CD14-positive monocyte (primary cell): ENCODE results near the gene TUBB1. TPM values are rescaled to one million over a fixed set of nuclear protein-coding genes. Genes with fewer than 3 reads are reported as not detected.
A peak's percentile ranks its signal among the peaks of the same experiment; 100 is the strongest.

Experiments used
- DNase-seq, 3 donors: peaks; one replicate each; pipeline ENCODE4 v3.0.0-alpha.2; 2011 to 2022
- H2AFZ ChIP-seq: 2 replicates; pipeline ENCODE4 v1.6.0; 2012; ENCODE audit warnings: mild to moderate bottlenecking, low read depth, low read length, inconsistent platforms; ENCODE audit not compliant: insufficient read depth, poor library complexity, severe bottlenecking
- H3K27ac ChIP-seq, 2 donors: 1 replicate in 1 of 2; 2 replicates in 1 of 2; pipeline ENCODE4 v1.5.1; 2012 to 2013; ENCODE audit warnings: low read length in 2 of 2, control low read depth in 1 of 2, inconsistent platforms in 1 of 2, low read depth in 1 of 2, mild to moderate bottlenecking in 1 of 2
- H3K27me3 ChIP-seq, 2 donors: one replicate each; pipeline versions ENCODE4 v1.6.0 to v1.6.1; 2011 to 2013; ENCODE audit warnings: low read length in 2 of 2; ENCODE audit not compliant: control insufficient read depth in 2 of 2, insufficient read depth in 2 of 2
- H3K36me3 ChIP-seq, 2 donors: replicated peaks in 1 of 2; 1 replicate in 1 of 2; 2 replicates in 1 of 2; pipeline versions ENCODE4 v1.5.1 to v1.6.1; 2012 to 2013; ENCODE audit warnings: low read length in 2 of 2, control low read depth in 1 of 2, inconsistent platforms in 1 of 2, mild to moderate bottlenecking in 1 of 2; ENCODE audit not compliant: insufficient read depth in 2 of 2, control insufficient read depth in 1 of 2
- H3K4me1 ChIP-seq, 2 donors: 1 replicate in 1 of 2; 2 replicates in 1 of 2; pipeline versions ENCODE4 v1.5.1 to v1.6.1; 2012 to 2013; ENCODE audit warnings: low read length in 2 of 2, control low read depth in 1 of 2, inconsistent platforms in 1 of 2, mild to moderate bottlenecking in 1 of 2, moderate library complexity in 1 of 2; ENCODE audit not compliant: insufficient read depth in 2 of 2, control insufficient read depth in 1 of 2
- H3K4me2 ChIP-seq: replicated peaks from 2 replicates; pipeline ENCODE3; 2012; ENCODE audit warnings: low read length, moderate library complexity, mild to moderate bottlenecking; ENCODE audit not compliant: poor library complexity, severe bottlenecking; ENCODE audit errors: extremely low read depth
- H3K4me3 ChIP-seq, 3 experiments: fragments of 200-600 bp in 1 of 3; sonication (generic) in 1 of 3; replicated peaks in 1 of 3; 1 replicate in 2 of 3; 2 replicates in 1 of 3; pipeline ENCODE4 v1.5.1; 2011 to 2013; ENCODE audit warnings: low read length in 3 of 3, mild to moderate bottlenecking in 3 of 3, control low read depth in 2 of 3, low read depth in 2 of 3, inconsistent platforms in 1 of 3, moderate library complexity in 1 of 3
- H3K79me2 ChIP-seq: 2 replicates; pipeline ENCODE4 v1.6.0; 2012; ENCODE audit warnings: mild to moderate bottlenecking, control low read depth, inconsistent platforms, low read length, moderate library complexity; ENCODE audit not compliant: insufficient read depth
- H3K9ac ChIP-seq: 2 replicates; pipeline ENCODE4 v1.6.0; 2017; ENCODE audit warnings: low read length, mild to moderate bottlenecking; ENCODE audit not compliant: insufficient read depth, poor library complexity, severe bottlenecking
- H3K9me3 ChIP-seq, 2 donors: replicated peaks in 1 of 2; 1 replicate in 1 of 2; 2 replicates in 1 of 2; pipeline versions ENCODE4 v1.5.1 to v1.6.1; 2012 to 2013; ENCODE audit warnings: low read length in 2 of 2, control low read depth in 1 of 2; ENCODE audit not compliant: control insufficient read depth in 1 of 2, insufficient read depth in 1 of 2
- H4K20me1 ChIP-seq: 2 replicates; pipeline ENCODE4 v1.6.0; 2012; ENCODE audit warnings: mild to moderate bottlenecking, low read length, control low read depth, moderate library complexity; ENCODE audit not compliant: insufficient read depth
- H3K27ac Mint-ChIP-seq, 7 donors: one replicate each; pipeline ENCODE4 v1.8.0; 2020; ENCODE audit warnings: mild to moderate bottlenecking in 7 of 7, mixed read lengths in 7 of 7, moderate library complexity in 6 of 7, inconsistent platforms in 2 of 7
- H3K27me3 Mint-ChIP-seq, 3 donors: one replicate each; pipeline ENCODE4 v1.8.0; 2021 to 2022; ENCODE audit warnings: low read depth in 3 of 3, mild to moderate bottlenecking in 3 of 3, mixed read lengths in 3 of 3, moderate library complexity in 3 of 3, inconsistent platforms in 1 of 3
- H3K36me3 Mint-ChIP-seq, 2 donors: one replicate each; pipeline ENCODE4 v1.8.0; 2020; ENCODE audit warnings: mixed read lengths in 2 of 2, inconsistent platforms in 1 of 2, mild to moderate bottlenecking in 1 of 2
- H3K4me1 Mint-ChIP-seq: one replicate; pipeline ENCODE4 v1.8.0; 2020; ENCODE audit warnings: mild to moderate bottlenecking, mixed read lengths
- H3K4me3 Mint-ChIP-seq, 2 donors: one replicate each; pipeline ENCODE4 v1.8.0; 2020; ENCODE audit warnings: mild to moderate bottlenecking in 2 of 2, mixed read lengths in 2 of 2, moderate library complexity in 1 of 2
- H3K9me3 Mint-ChIP-seq, 7 donors: one replicate each; pipeline ENCODE4 v1.8.0; 2020 to 2022; ENCODE audit warnings: mixed read lengths in 7 of 7, mild to moderate bottlenecking in 6 of 7, moderate library complexity in 6 of 7, inconsistent platforms in 2 of 7
- WGBS: methylation state at CpG from one replicate; pipeline ENCODE4 v1.1.5; 2013; ENCODE audit warnings: missing lambda C conversion rate; ENCODE audit not compliant: insufficient coverage; 5-methylcytosine and 5-hydroxymethylcytosine counted together
- intact Hi-C, 2 donors: fragments of 100-400 bp; cut with micrococcal nuclease; formaldehyde crosslinking; loops; one replicate each; pipeline versions ENCODE4 v1.15.0 to v1.15.1; 2023
- polyA plus RNA-seq, 3 donors: library from polyadenylated mRNA; depleted of rRNA in 1 of 3; unstranded in 2 of 3; stranded (reverse) in 1 of 3; fragments of 300-500 nt in 2 of 3; fragments of >200 nt in 1 of 3; fragmentation: Illumina TruSeq in 2 of 3; gene quantifications; 1 replicate in 2 of 3; 2 replicates in 1 of 3; pipeline ENCODE4 v1.2.3, GENCODE V29; 2012 to 2021
- TF ChIP-seq, protein P1 (sequence below): fragments of 200-600 bp; IDR thresholded peaks from one replicate; pipeline ENCODE4 v1.8.0; 2022; ENCODE audit warnings: antibody characterized with exemption, mild to moderate bottlenecking

The TUBB1 gene
- polyA plus RNA-seq, 3 donors: 0.09 to 3.1 (median 2.4) TPM

GRCh38 chr20:58997141-58997770 lies 22.0 kb upstream of the TUBB1 start:
- TF ChIP-seq, protein P1, sequence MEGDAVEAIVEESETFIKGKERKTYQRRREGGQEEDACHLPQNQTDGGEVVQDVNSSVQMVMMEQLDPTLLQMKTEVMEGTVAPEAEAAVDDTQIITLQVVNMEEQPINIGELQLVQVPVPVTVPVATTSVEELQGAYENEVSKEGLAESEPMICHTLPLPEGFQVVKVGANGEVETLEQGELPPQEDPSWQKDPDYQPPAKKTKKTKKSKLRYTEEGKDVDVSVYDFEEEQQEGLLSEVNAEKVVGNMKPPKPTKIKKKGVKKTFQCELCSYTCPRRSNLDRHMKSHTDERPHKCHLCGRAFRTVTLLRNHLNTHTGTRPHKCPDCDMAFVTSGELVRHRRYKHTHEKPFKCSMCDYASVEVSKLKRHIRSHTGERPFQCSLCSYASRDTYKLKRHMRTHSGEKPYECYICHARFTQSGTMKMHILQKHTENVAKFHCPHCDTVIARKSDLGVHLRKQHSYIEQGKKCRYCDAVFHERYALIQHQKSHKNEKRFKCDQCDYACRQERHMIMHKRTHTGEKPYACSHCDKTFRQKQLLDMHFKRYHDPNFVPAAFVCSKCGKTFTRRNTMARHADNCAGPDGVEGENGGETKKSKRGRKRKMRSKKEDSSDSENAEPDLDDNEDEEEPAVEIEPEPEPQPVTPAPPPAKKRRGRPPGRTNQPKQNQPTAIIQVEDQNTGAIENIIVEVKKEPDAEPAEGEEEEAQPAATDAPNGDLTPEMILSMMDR: no peak
- Mint-ChIP-seq H3K4me3 (no peak overlapping the region), H3K36me3 (peaks cover 84 to 100% of the 10 kb centered on the region in 2 donors), H3K4me1 (peaks cover 13% of the 10 kb centered on the region), H3K27ac (peak overlapping the region in 4 of 7 donors; percentile 41 to 80 (median 71)), H3K9me3 (no peaks in the 10 kb centered on the region), H3K27me3 (peaks cover 0 to 4% (median 0%) of the 10 kb centered on the region in 3 donors)
- H3K36me3 ChIP-seq: peaks cover 94 to 99% of the 10 kb centered on the region in 2 donors
- no peak overlapping the region for H3K4me3 ChIP-seq
- peaks cover 63% of the 10 kb centered on the region for H3K79me2 ChIP-seq
- peaks cover 6 to 8% of the 10 kb centered on the region in 2 donors for H3K4me1 ChIP-seq
- WGBS: 99% methylated on average over 16 of the region's 24 CpGs
- H3K27me3 ChIP-seq: no peaks in the 10 kb centered on the region
- intact Hi-C loops: no loop called here
- H2AFZ ChIP-seq: no peak overlapping the region
- H3K4me2 ChIP-seq: no peak overlapping the region
- H3K9ac ChIP-seq: no peak overlapping the region
- H4K20me1 ChIP-seq: peaks cover 99% of the 10 kb centered on the region
- DNase-seq: no peak
- H3K27ac ChIP-seq: peak overlapping the region in 1 of 2 donors; percentile 59
- H3K9me3 ChIP-seq: no peaks in the 10 kb centered on the region

- peaks cover 86 to 100% of the 10 kb centered on the region in 2 donors for H3K36me3 Mint-ChIP-seq
- H4K20me1 ChIP-seq: peaks cover 99% of the 10 kb centered on the region
- H3K79me2 ChIP-seq: peaks cover 77% of the 10 kb centered on the region
- TF ChIP-seq, protein P1: no peak
- peaks cover 0 to 3% (median 0%) of the 10 kb centered on the region in 3 donors for H3K27me3 Mint-ChIP-seq
- peaks cover 17 to 22% of the 10 kb centered on the region in 2 donors for H3K4me1 ChIP-seq
- no peak overlapping the region for H3K4me3 ChIP-seq
- H3K27me3 ChIP-seq: no peaks in the 10 kb centered on the region
- H3K27ac ChIP-seq: no peak overlapping the region
- H3K4me2 ChIP-seq: no peak overlapping the region
- H3K4me3 Mint-ChIP-seq: no peak overlapping the region
- H3K9me3 ChIP-seq: no peaks in the 10 kb centered on the region
- H3K27ac Mint-ChIP-seq: peak overlapping the region in 5 of 7 donors; percentile 30 to 64 (median 43)
- H3K9me3 Mint-ChIP-seq: peaks cover 0 to 1% (median 0%) of the 10 kb centered on the region in 7 donors
- 85% methylated on average over 7 of the region's 11 CpGs for WGBS
- H3K36me3 ChIP-seq: peaks cover 94 to 99% of the 10 kb centered on the region in 2 donors
- no peak overlapping the region for H3K9ac ChIP-seq
- no peak for DNase-seq
- no peak overlapping the region for H2AFZ ChIP-seq
- intact Hi-C loops: no loop called here
- peaks cover 27% of the 10 kb centered on the region for H3K4me1 Mint-ChIP-seq
These were observed 20.6 kb upstream of the TUBB1 start for GRCh38 chr20:58998656-58999055.
